ENCODE data around the gene ZNF549.

ZNF549 gene

DNA sequence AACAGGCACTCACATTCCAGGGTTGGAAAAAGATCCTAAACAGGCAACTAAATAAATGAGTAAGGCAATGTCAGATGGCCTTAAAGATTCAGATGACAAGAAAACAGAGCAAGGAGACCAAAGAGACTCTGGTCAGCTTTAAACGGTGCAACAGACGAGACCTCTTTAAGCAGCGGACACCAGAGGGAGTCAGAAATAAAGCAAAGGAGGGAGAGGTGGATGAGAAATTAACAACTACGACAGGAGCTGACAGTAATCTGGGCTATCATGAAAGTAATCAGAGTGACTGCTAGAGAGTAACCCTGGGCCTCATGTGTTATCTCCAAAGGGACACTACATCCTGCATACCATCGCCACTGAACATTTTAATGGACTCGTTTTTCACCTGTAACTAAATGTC, 31.4 kb downstream of the ZNF549 start:
- Mint-ChIP-seq H3K36me3 (peaks cover 49% of the 10 kb centered on the region), H3K27me3 (peaks cover 1% of the 10 kb centered on the region), H3K27ac (peak overlapping the region; percentile 91), H3K4me1 (peaks cover 45% of the 10 kb centered on the region), H3K4me3 (peak overlapping the region; percentile 99), H3K9me3 (peaks cover 26% of the 10 kb centered on the region)

DNA sequence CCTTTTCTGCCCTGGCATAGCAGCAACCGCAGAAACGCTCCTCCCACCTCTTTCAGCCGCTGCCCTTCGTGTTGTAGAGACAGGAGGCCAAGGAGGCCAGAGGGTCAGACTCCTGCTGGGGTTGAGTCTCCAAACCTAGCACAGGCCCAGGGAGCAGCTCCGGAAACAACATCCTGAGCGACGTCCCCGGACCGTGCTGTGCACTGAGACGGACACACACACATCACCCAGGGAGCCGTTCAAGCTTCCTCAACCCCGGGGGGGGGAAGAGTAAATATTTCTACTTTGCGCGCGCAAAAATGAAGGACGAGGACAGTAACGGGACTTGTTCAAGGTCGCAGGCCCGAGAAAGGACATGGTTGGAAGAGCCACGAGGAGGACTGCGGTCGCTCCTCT, 31.9 kb downstream of the ZNF549 start:
- peaks cover 26% of the 10 kb centered on the region for H3K9me3 Mint-ChIP-seq

DNA sequence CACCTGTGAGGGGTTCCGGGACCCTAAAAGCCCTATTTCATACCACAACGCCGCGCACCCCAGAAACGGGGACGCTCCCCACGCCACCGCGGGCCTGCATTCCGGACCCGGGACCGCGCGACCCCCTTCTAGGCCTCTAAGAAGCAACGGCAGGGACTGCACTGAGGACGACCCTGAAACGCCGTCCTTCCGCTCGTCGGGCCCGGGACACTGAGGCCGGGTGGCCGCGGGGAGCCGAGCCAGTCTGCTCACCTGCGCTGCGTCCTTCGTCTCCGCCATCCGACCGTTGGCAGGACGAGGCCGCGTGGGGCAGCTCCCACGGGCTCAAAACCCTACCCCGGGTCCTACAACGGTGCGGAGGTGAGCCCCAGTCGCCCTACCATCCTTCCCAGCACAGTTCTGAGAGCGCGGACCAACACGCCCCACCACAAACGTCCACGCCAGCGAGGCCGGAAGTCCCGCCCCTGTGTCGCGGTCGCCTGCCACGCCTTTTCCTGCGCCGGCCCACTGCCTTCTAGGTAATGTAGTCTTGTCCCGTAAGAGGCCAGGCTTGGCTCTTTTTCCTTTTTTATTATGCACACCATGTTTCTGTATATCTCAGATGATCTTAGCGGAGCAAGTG, 32.4 kb downstream of the ZNF549 start, which contains the start of gene ZNF550:
ZNF550 (minus strand) TSS at position 460 of the 622 bp plus-strand sequence; CDS start at position 279, 181 bp downstream.
- Mint-ChIP-seq H3K27me3 (peaks cover 1% of the 10 kb centered on the region), H3K4me1 (peaks cover 45% of the 10 kb centered on the region), H3K4me3 (peak within 1 kb of the TSS; percentile 99), H3K36me3 (peaks cover 41% of the 10 kb centered on the region), H3K27ac (peak within 1 kb of the TSS; percentile 95), H3K9me3 (peaks cover 26% of the 10 kb centered on the region)

More for the DNA sequence above, 31.9 kb downstream of the ZNF549 start:
- Mint-ChIP-seq H3K4me1 (peaks cover 45% of the 10 kb centered on the region), H3K27ac (peak overlapping the region; percentile 91), H3K4me3 (peak overlapping the region; percentile 99), H3K27me3 (peaks cover 1% of the 10 kb centered on the region), H3K36me3 (peaks cover 46% of the 10 kb centered on the region)

DNA sequence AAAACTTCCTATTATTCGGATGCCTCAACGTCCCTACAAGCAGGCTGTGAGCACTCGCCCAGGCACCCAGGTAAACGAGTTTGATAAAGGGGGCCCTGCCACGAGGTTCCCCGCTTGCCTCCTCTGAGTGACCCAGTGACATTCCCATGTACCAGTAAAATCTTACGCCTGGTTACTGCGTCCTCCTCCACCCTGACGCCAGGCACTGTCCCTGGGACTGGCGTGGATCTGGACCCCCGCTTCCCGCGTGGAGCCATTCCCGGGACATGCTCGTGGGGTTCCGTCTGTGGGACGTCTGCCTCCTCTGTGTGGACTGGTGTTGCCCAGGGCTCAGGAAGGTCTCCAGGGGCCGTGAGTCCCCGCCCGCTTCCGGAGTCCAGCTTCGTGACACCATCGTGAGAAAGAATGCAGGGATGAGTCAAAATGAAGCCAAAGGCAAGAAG, 32.9 kb downstream of the ZNF549 start:
- Mint-ChIP-seq H3K27me3 (peaks cover 1% of the 10 kb centered on the region), H3K4me3 (peak overlapping the region; percentile 99), H3K9me3 (peaks cover 21% of the 10 kb centered on the region), H3K4me1 (peaks cover 41% of the 10 kb centered on the region), H3K36me3 (peaks cover 38% of the 10 kb centered on the region), H3K27ac (peak overlapping the region; percentile 95)

DNA sequence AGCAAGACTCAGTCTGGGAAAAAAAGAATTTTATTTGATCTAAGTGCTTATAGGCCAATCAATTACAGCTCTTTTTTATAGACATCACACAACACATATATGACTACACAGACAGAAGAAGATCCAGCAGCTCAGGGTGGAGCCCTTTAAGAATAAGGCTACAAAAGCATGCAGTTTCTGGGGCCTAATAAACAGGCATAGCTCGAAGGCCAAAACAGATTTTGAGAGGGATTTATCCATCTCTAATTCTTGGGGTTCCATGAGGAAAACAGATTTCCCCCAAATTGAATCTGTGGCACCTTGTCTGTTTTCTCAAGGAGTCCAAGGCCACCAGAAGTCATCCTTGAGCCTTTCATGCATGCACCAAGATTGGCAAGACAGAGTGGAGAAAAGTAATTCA, 36.4 kb downstream of the ZNF549 start:
- Mint-ChIP-seq H3K27ac (no peak overlapping the region), H3K36me3 (peaks cover 20% of the 10 kb centered on the region), H3K4me3 (no peak overlapping the region), H3K4me1 (peaks cover 23% of the 10 kb centered on the region), H3K27me3 (peaks cover 1% of the 10 kb centered on the region), H3K9me3 (peaks cover 27% of the 10 kb centered on the region)

DNA sequence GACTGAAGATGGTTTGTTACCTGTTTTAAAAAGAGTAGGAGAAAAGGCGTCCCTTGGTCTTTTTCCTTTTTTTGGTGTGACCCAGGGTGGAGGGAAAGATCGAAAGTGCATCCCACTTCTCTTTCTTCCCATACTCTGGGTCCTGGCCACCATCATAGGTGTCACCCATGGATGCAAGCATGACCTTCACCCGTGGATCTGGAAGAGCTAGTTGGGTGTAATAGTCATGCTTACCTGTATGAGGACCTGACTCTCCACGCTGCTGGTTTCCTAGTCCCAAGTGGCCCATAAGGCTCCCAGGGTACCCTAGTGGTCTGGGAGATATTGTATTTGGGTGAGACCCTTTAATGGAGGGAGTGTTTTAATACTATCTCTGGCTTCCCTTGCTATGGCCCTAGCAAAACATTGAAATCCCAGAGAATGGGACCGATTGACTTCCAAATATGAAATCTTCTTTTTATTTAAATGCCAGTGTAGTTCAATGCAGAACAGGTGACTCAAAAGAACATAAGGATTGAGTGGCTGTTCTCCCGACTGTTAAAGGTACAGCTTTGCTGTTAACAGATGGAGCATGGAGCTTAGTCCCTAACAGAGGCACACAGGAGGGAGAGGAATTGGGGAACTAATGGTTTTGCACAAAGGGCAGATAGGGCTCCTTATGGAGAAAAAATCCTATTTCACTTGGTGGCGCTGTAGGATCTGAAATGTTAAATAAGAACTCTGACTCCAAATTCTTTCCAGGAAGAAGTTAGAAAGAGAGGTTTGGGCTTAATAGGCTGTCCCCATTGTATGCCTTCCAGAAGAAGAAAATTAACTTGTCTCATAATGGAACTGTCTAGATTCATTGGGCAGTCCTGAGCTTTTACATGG, 39.5 kb downstream of the ZNF549 start:
- H3K4me1 Mint-ChIP-seq = no peaks in the 10 kb centered on the region
- H3K27ac Mint-ChIP-seq = no peak overlapping the region
- no peak overlapping the region for H3K4me3 Mint-ChIP-seq
- peaks cover 21% of the 10 kb centered on the region for H3K36me3 Mint-ChIP-seq
- H3K27me3 Mint-ChIP-seq = no peaks in the 10 kb centered on the region
- H3K9me3 Mint-ChIP-seq = peaks cover 22% of the 10 kb centered on the region

DNA sequence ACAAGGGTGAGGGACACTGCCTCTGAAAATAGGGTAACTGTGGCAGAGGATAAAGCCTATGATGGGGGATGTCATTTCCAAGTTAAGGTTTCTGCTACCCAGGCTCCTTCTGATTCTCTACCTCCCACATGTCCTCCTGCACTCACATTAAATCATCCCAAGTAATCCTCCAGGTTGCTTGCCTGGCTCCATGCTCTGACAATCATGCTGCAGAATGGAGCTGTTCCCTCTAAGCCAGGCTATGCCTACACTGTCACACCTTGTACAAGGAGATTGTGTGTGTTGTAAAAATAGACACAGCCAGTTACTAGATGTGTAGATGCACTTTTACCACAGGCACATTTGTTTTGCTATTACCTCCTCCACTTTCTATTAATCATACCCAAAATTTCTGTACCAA, 43.6 kb downstream of the ZNF549 start:
- Mint-ChIP-seq H3K9me3 (peaks cover 19% of the 10 kb centered on the region), H3K27me3 (no peaks in the 10 kb centered on the region), H3K4me1 (no peaks in the 10 kb centered on the region), H3K36me3 (peaks cover 50% of the 10 kb centered on the region), H3K27ac (no peak overlapping the region), H3K4me3 (no peak overlapping the region)

DNA sequence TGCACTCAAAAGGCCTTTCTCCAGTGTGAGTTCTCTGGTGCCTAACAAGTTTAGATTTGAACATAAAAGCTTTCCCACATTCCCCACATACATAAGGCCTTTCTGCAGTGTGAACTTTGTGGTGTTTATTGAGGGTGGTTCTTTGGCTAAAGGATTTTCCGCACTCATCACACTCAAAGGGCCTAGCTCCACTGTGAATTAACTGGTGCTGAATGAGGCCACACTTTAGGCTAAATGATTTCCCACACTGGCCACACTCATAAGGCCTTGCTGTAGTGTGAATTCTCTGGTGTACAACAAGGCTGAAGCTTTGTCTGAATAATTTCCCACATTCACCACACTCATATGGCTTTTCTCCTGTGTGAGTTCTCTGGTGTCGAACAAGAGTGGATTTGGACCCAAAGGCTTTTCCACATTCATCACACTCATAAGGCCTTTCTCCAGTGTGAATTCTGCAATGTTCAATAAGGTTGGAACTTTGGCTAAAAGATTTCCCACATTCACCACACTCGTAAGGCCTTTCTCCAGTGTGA, 45.3 kb downstream of the ZNF549 start:
- Mint-ChIP-seq H3K27me3 (no peaks in the 10 kb centered on the region), H3K27ac (no peak overlapping the region), H3K36me3 (peaks cover 63% of the 10 kb centered on the region), H3K9me3 (peaks cover 31% of the 10 kb centered on the region), H3K4me3 (no peak overlapping the region), H3K4me1 (peaks cover 14% of the 10 kb centered on the region)

DNA sequence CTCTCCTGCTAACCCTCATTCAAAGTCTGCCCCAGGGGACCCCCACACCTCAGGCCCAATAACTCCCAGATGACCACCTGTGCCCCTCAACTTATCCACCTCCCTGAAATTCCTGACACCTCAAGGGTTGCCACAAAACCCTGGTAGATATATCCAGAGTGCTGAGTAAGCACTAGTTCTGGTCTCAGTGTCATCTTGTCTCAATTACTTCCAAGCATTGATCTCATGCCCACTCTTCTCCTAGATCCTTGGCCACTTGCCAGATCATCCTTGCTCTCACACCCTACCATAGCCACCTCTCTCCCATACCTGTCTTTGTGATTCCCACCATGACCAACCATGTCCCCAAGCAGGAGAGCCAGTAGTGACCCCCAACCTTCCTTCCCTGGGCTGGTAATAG, 49.5 kb downstream of the ZNF549 start:
- Mint-ChIP-seq H3K27me3 (no peaks in the 10 kb centered on the region), H3K4me1 (peaks cover 27% of the 10 kb centered on the region), H3K36me3 (peaks cover 71% of the 10 kb centered on the region), H3K27ac (no peak overlapping the region), H3K4me3 (peak overlapping the region; percentile 56), H3K9me3 (peaks cover 36% of the 10 kb centered on the region)

DNA sequence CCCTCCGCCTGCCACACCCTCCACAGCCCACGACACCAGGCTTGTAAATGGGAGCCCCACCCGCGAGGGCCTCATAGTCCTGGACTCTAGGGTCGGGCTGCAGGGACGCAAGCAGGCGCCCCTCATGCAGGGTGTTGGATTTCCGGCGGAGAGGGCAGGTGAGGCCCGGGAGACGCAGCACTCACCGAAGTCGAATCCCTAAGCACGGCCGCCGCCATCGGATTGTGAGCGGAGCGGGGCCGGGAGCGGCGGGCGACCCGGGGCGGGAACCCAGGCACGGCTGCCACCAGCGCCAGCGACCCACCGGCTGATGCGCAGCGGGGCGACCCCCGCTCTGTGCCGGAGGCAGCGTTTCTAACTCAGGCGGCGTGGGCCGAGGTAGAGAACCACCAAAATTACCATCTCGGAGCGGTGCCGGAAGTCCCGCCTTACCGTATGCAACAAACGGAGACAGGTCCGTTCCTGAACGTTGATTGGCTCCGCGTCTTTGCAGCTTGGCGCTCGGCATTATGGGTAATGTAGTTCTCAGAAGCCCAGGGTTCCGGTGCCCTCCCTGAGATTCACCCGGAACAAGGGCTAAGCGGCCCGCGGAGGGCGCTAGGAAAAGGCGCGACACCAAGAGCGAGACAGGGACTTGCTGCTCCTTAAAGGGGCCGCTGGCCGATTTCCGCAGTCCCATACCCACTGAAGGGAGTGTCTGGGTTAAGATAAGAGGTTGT, 51.5 kb downstream of the ZNF549 start, which contains the start of gene ZNF416:
ZNF416 (minus strand) TSS at position 425 of the 719 bp plus-strand sequence; CDS start at position 218, 207 bp downstream.
- Mint-ChIP-seq H3K9me3 (peaks cover 42% of the 10 kb centered on the region), H3K36me3 (peaks cover 57% of the 10 kb centered on the region), H3K4me1 (peaks cover 29% of the 10 kb centered on the region), H3K4me3 (peak within 1 kb of the TSS; percentile 85), H3K27me3 (no peaks in the 10 kb centered on the region), H3K27ac (peak within 1 kb of the TSS; percentile 91)

DNA sequence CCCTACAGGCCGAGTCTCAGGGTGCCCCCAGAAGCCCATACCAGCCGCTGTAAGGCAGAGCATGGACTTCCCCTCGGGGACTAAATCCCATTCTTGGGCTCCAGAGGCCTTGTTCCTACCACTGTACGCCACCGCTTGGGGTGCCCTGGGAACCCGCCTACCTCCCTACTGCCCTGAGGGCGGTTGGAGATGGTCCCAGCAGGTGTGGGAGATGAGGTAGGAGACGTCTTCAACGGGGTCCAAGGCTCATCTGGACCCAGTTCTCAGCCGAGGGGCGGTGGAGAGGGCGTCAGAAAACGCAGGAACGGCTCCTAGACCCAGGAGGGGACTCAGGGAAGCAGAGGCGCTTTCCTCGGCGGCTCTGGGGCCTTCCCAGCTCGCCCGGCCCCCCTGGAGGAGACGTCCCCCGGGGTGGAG, 56.0 kb downstream of the ZNF549 start:
- Mint-ChIP-seq H3K4me1 (peaks cover 24% of the 10 kb centered on the region), H3K27ac (no peak overlapping the region), H3K4me3 (peak overlapping the region; percentile 11)

DNA sequence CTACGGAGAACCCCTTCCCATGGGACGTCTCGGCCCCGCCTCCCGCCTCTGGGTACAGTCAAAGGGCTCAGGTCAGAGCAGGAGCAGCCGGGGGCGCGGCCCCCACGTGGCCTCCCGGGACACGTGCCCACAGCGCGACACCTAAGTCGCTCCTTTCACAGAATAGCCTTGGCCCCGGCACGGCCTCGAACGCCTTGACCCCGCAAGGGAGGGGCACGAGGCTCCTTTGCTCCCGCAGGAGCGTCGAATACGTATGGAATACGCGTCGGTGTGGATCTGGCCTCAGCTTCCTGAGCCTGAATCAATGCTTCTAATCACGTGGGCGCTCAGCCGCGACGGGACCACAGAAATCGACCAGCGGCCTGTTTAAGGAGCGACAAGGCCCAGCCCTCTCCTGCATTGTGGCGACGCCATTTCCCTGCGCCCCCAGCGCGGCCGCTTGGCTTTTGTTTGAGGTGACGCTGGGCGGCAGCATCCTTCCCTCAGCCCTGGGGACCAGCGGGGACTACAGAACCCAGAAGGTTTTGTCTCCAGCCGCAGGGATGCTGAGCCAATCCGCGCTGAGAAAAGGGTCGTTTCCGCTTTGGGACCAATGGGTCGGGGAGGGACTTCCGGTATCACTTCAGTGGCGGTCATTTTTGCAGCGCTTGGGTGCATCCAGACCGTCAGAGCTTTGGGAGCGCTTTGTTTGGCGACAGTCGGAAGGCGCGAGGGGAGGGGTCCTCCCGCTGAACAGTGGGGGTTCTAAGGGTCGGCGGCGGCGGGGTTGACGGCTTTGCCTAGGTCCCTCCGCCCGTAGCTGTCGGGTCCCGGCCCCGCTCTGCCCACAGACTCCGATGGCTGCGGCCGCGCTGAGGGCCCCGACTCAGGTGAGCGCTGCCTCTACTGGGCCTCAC, 56.6 kb downstream of the ZNF549 start, which contains the start of gene ZIK1:
ZIK1 (plus strand) TSS at position 625 of the 896 bp plus-strand sequence; CDS start at position 837, 212 bp downstream.
- H3K4me1 Mint-ChIP-seq = peaks cover 22% of the 10 kb centered on the region
- peak within 1 kb of the TSS; percentile 97 for H3K4me3 Mint-ChIP-seq
- H3K9me3 Mint-ChIP-seq = peaks cover 41% of the 10 kb centered on the region
- no peaks in the 10 kb centered on the region for H3K27me3 Mint-ChIP-seq
- peak within 1 kb of the TSS; percentile 88 for H3K27ac Mint-ChIP-seq
- H3K36me3 Mint-ChIP-seq = peaks cover 49% of the 10 kb centered on the region

More for the DNA sequence above, 56.0 kb downstream of the ZNF549 start:
- H3K36me3 Mint-ChIP-seq = peaks cover 47% of the 10 kb centered on the region
- H3K27me3 Mint-ChIP-seq = no peaks in the 10 kb centered on the region
- peaks cover 38% of the 10 kb centered on the region for H3K9me3 Mint-ChIP-seq

DNA sequence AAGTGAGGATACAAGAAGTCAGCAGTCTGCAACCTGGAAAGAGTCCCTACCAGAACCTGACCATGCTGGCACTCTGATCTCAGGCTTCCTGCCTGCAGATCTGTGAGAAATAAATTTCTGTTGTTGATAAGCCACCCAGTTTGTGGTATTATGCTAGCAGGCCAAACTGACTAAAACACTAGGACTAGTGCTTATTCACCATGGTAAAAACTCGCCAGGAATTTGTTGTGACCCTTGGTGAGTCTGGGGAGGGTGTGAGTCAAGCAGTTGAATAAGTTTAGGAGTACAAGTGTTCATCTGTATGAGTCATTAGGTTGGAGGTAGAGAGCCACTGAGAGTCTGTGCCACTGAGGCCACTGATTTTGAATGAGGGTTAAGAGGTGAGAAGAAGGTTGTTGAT, 60.4 kb downstream of the ZNF549 start:
- Mint-ChIP-seq H3K4me1 (peaks cover 18% of the 10 kb centered on the region), H3K36me3 (peaks cover 58% of the 10 kb centered on the region), H3K9me3 (peaks cover 45% of the 10 kb centered on the region), H3K27ac (no peak overlapping the region), H3K4me3 (no peak overlapping the region), H3K27me3 (no peaks in the 10 kb centered on the region)

DNA sequence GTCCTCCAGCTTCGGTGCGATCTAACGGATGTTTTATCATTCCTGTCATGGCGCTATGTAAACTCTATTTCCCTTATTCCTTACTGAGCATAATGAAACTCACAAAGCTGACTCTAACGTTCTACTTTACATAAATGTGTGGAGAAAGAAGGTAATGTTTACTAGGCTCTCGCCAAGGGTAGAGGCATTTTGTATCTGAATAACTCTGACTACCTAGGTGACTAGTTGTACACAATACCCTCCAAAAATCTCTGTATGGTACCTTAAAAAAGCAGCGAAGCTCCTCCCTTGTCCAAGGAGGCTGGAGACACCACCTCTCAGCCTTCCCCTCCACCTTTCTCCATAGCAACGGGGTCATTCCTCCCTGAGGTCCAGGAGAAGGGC, 72.2 kb downstream of the ZNF549 start:
- Mint-ChIP-seq H3K9me3 (peaks cover 25% of the 10 kb centered on the region), H3K4me1 (peaks cover 20% of the 10 kb centered on the region), H3K27ac (peak overlapping the region; percentile 92), H3K27me3 (no peaks in the 10 kb centered on the region), H3K36me3 (peaks cover 35% of the 10 kb centered on the region), H3K4me3 (peak overlapping the region; percentile 88)
